K562 (cell line): ENCODE measurements around the gene MYO18B. TPM values are rescaled to one million over a fixed set of nuclear protein-coding genes. Genes with fewer than 3 reads are reported as not detected.

Experiments
- ARHGAP35 ChIP-seq: fragments of 450-650 bp; IDR thresholded peaks from 2 replicates; pipeline ENCODE4 v1.6.1; 2018; ENCODE audit not compliant: partially characterized antibody
- BDP1 ChIP-seq: IDR thresholded peaks from 3 replicates; pipeline ENCODE4 v1.6.1; 2011; ENCODE audit not compliant: insufficient read length, insufficient read depth
- CBX8 ChIP-seq: fragments of 200-600 bp; sonication (generic); IDR thresholded peaks from 2 replicates; pipeline ENCODE4 v1.6.1; 2012; ENCODE audit warnings: borderline replicate concordance, mixed run types, low read depth, mild to moderate bottlenecking, moderate library complexity, mixed read lengths, low read length, control low read depth, inconsistent platforms; ENCODE audit not compliant: poor library complexity, severe bottlenecking; ENCODE audit errors: extremely low read depth
- ESRRB ChIP-seq: fragments of 250-450 bp; sonication (Bioruptor Pico); IDR thresholded peaks from 2 replicates; pipeline ENCODE4 v1.5.0; 2020; ENCODE audit warnings: mild to moderate bottlenecking, moderate library complexity, borderline replicate concordance
- HDAC1 ChIP-seq, 2 experiments: fragments of 450-650 bp; IDR thresholded peaks; 2 replicates each; pipeline ENCODE4 v1.6.1; 2016 to 2017; ENCODE audit warnings: inconsistent platforms in 1 of 2, mild to moderate bottlenecking in 1 of 2, moderate library complexity in 1 of 2
- HDAC3 ChIP-seq: fragments of 450-650 bp; IDR thresholded peaks from 2 replicates; pipeline ENCODE4 v1.6.1; 2018; ENCODE audit warnings: borderline replicate concordance, mild to moderate bottlenecking, moderate library complexity; ENCODE audit not compliant: partially characterized antibody
- HLTF ChIP-seq: fragments of 450-650 bp; IDR thresholded peaks from 2 replicates; pipeline ENCODE4 v1.6.1; 2016
- NBN ChIP-seq: fragments of 450-650 bp; IDR thresholded peaks from 2 replicates; pipeline ENCODE4 v1.6.1; 2016; ENCODE audit warnings: low read depth, mild to moderate bottlenecking
- NCOA4 ChIP-seq: fragments of 450-650 bp; IDR thresholded peaks from 2 replicates; pipeline ENCODE4 v1.6.1; 2018; ENCODE audit warnings: mild to moderate bottlenecking; ENCODE audit not compliant: partially characterized antibody
- NEUROD1 ChIP-seq: fragments of 150-350 bp; IDR thresholded peaks from 2 replicates; pipeline ENCODE4 v1.6.1; 2014; ENCODE audit warnings: borderline replicate concordance, low read length, low read depth; ENCODE audit not compliant: partially characterized antibody
- OTX1 ChIP-seq: fragments of 450-650 bp; formaldehyde crosslinking; IDR thresholded peaks from 2 replicates; pipeline ENCODE4 v1.4.0; 2022; ENCODE audit warnings: mild to moderate bottlenecking
- PHF20 ChIP-seq: fragments of 450-650 bp; IDR thresholded peaks from 2 replicates; pipeline ENCODE4 v1.6.1; 2018; ENCODE audit not compliant: partially characterized antibody
- RBBP5 ChIP-seq: fragments of 200-600 bp; sonication (generic); IDR thresholded peaks from 2 replicates; pipeline ENCODE4 v1.6.1; 2012; ENCODE audit warnings: borderline replicate concordance, mild to moderate bottlenecking, low read length, control low read depth, inconsistent platforms; ENCODE audit not compliant: insufficient read depth, poor library complexity, severe bottlenecking
- SIX5 ChIP-seq, 2 experiments: IDR thresholded peaks; 2 replicates each; pipeline ENCODE4 v1.6.1; 2011; ENCODE audit warnings: low read length in 2 of 2, borderline replicate concordance in 1 of 2, low read depth in 1 of 2, mild to moderate bottlenecking in 1 of 2, moderate library complexity in 1 of 2; ENCODE audit not compliant: insufficient read depth in 1 of 2
- SMARCA5 ChIP-seq: fragments of 450-650 bp; IDR thresholded peaks from 2 replicates; pipeline ENCODE4 v1.6.1; 2016
- SUPT5H ChIP-seq: fragments of 450-650 bp; IDR thresholded peaks from 2 replicates; pipeline ENCODE4 v1.6.1; 2016
- TAF7 ChIP-seq: fragments of 450-650 bp; IDR thresholded peaks from 2 replicates; pipeline ENCODE4 v1.6.1; 2016; ENCODE audit warnings: missing genetic modification characterization, missing compliant biosample characterization
- ZFX ChIP-seq: sonication (generic); formaldehyde crosslinking; IDR thresholded peaks from 2 replicates; pipeline ENCODE4 v1.8.0; 2022; ENCODE audit warnings: mild to moderate bottlenecking, missing genetic modification reagents, moderate library complexity
- ZKSCAN1 ChIP-seq: fragments of 150-350 bp; IDR thresholded peaks from 2 replicates; pipeline ENCODE4 v1.6.1; 2016; ENCODE audit warnings: low read depth, low read length
- ZNF146 ChIP-seq: IDR thresholded peaks from one replicate; pipeline ENCODE4 v1.6.1; 2018; ENCODE audit warnings: missing compliant biosample characterization; ENCODE audit not compliant: unreplicated experiment
- ZNF224 ChIP-seq: sonication (generic); formaldehyde crosslinking; IDR thresholded peaks from 2 replicates; pipeline ENCODE4 v1.8.0; 2022; ENCODE audit warnings: mild to moderate bottlenecking, missing genetic modification reagents
- ZNF57 ChIP-seq: fragments of 450-650 bp; formaldehyde crosslinking; IDR thresholded peaks from 2 replicates; pipeline ENCODE4 v1.4.0; 2020; ENCODE audit warnings: mild to moderate bottlenecking, moderate library complexity
- ZNF589 ChIP-seq: fragments of 200-800 bp; sonication (Bioruptor generic); IDR thresholded peaks from 2 replicates; pipeline ENCODE4 v1.6.1; 2016; ENCODE audit warnings: low read depth, missing genetic modification characterization, missing compliant biosample characterization
- polyA plus RNA-seq, 8 experiments: library from polyadenylated mRNA; depleted of rRNA in 4 of 8; stranded (reverse) in 5 of 8; unstranded in 3 of 8; fragments of >200 nt; fragmentation: Nextera tagmentation in 2 of 8; fragmentation: Illumina TruSeq in 1 of 8; extraction: Ambion mirVana in 2 of 8; extraction: Trizol in 1 of 8; gene quantifications; 2 replicates each; pipeline versions ENCODE4 v1.2.1 to v1.2.3, GENCODE V29; 2011 to 2014; ENCODE audit warnings: inconsistent platforms in 1 of 8, missing spikeins in 1 of 8
- total RNA-seq, 7 experiments: library from RNA; depleted of rRNA in 6 of 7; stranded (reverse); fragments of >200 nt in 6 of 7; fragmentation: Illumina TruSeq in 2 of 7; extraction: Trizol in 2 of 7; gene quantifications; 2 replicates each; pipeline versions ENCODE4 v1.2.1 to v1.2.3, GENCODE V29; 2011 to 2021; ENCODE audit warnings: low replicate concordance in 1 of 7
- TF ChIP-seq, protein P1 (sequence below): IDR thresholded peaks from 2 replicates; pipeline ENCODE4 v1.6.1; 2016; ENCODE audit warnings: missing genetic modification characterization, missing compliant biosample characterization

Gene MYO18B
- total and polyA plus RNA-seq, 9 of the 15 experiments (the other 6 are each of a cell fraction or from before 2014, with no cell fraction given), result 0.06 to 7.0 (median 4.3) TPM

DNA sequence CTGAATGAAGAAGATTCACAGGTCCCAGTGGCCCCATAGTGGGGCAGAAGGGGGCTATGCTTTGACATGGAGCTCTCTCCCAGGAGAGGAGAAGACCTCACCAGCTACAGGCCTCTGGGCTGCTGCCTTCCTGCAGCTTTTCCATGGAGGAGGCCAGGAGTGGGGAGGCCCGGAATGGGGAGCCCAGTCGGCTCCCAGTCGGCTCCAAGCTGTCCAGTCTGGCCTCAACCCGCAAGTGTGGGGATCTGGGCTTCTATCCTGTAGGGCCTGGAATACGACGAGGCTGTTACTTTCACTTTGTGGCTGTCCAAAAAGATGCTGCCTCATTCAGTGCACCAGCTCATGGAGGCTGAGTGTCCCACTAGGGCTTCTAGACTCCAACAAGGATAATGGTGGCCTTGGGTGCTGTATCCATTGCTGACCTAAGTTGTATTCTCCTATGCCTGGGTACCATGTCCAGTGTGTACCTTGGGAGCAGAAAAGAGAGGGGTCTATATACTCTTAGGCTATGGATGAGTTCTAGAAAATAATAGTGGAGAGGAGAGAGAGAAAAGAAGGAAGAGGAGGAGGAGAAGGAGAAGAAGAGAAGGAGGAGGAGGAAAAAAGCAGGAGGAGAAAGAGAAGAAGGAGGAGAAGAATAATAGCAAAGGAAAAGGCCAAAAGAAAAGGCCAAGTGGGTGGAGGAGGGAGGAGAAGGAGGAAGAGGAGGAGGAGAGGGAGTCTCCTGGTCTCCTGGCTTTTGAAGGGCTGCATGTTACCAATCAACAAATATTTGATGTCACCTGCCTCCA, 1.1 kb downstream of the MYO18B start (continued):
- no peak for TF ChIP-seq CBX8
- peak; percentile 59; the same call in 1 of the 2 replicates for TF ChIP-seq OTX1 (CRISPR knock-in tag)
- no peak for TF ChIP-seq HDAC3
- TF ChIP-seq TAF7, result no peak
- TF ChIP-seq, protein P1, sequence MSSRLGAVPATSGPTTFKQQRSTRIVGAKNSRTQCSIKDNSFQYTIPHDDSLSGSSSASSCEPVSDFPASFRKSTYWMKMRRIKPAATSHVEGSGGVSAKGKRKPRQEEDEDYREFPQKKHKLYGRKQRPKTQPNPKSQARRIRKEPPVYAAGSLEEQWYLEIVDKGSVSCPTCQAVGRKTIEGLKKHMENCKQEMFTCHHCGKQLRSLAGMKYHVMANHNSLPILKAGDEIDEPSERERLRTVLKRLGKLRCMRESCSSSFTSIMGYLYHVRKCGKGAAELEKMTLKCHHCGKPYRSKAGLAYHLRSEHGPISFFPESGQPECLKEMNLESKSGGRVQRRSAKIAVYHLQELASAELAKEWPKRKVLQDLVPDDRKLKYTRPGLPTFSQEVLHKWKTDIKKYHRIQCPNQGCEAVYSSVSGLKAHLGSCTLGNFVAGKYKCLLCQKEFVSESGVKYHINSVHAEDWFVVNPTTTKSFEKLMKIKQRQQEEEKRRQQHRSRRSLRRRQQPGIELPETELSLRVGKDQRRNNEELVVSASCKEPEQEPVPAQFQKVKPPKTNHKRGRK, result peak; percentile 90
- 0 out of 2 replicates have a peak, but pooled peaks have one; percentile 70 for TF ChIP-seq HLTF
- TF ChIP-seq NBN, result peak; percentile 39; the same call in 1 of the 2 replicates
- no peak for TF ChIP-seq SIX5 (IDR thresholded peaks at IDR 0.05; ENCODE audit: borderline replicate concordance in 1 of 2, insufficient read depth in 1 of 2, low read depth in 1 of 2, low read length in 2 of 2)
- TF ChIP-seq HDAC1 (IDR thresholded peaks at IDR 0.05), result peak in 1 of 2 experiments; percentile 14; a peak in 1 of 4 replicates
- TF ChIP-seq NCOA4, result no peak
- no peak for TF ChIP-seq PHF20
- 0 out of 2 replicates have a peak, but pooled peaks have one; percentile 6 for TF ChIP-seq ZFX (CRISPR knock-in tag)
- TF ChIP-seq ZNF57 (CRISPR knock-in tag), result no peak
- TF ChIP-seq ZNF589 (CRISPR knock-in tag), result no peak
- no peak for TF ChIP-seq BDP1
- peak; percentile 65 for TF ChIP-seq ARHGAP35
- peak; percentile 42 for TF ChIP-seq RBBP5
- no peak for TF ChIP-seq NEUROD1
- TF ChIP-seq ESRRB (CRISPR knock-in tag), result no peak
- peak; percentile 69; the same call in 1 of the 2 replicates for TF ChIP-seq ZKSCAN1
- no peak for TF ChIP-seq SUPT5H
- no peak for TF ChIP-seq ZNF224 (CRISPR knock-in tag)
- TF ChIP-seq ZNF146 (CRISPR knock-in tag), result no peak
- 0 out of 2 replicates have a peak, but pooled peaks have one; percentile 29 for TF ChIP-seq SMARCA5
